Vagina (tissue), 2 donors: ENCODE results near the gene ASPSCR1. TPM values are rescaled to one million over a fixed set of nuclear protein-coding genes. Genes with fewer than 3 reads are reported as not detected.

Source experiments
- DNase-seq, 2 donors: peaks; one replicate each; pipeline ENCODE4 v3.0.0-alpha.2; 2017; ENCODE audit errors: extremely low spot score in 2 of 2
- H3K27ac ChIP-seq: fragments of 200-600 bp; sonication (generic); one replicate; pipeline ENCODE4 v1.5.1; 2019
- H3K27me3 ChIP-seq: fragments of 200-600 bp; sonication (generic); one replicate; pipeline ENCODE4 v1.5.1; 2019
- H3K36me3 ChIP-seq, 2 donors: fragments of 200-600 bp; sonication (generic); one replicate each; pipeline ENCODE4 v1.5.1; 2017 to 2019
- H3K4me1 ChIP-seq: fragments of 200-600 bp; sonication (generic); one replicate; pipeline ENCODE4 v1.5.1; 2019
- H3K4me3 ChIP-seq, 2 donors: fragments of 200-600 bp; sonication (generic); 1 replicate in 1 of 2; 2 replicates in 1 of 2; pipeline ENCODE4 v1.5.1; 2016 to 2019
- H3K9me3 ChIP-seq: fragments of 200-600 bp; sonication (generic); one replicate; pipeline ENCODE4 v1.5.1; 2019
- POLR2A ChIP-seq, 2 donors: fragments of 450-650 bp; IDR thresholded peaks; one replicate each; pipeline ENCODE4 v1.6.1; 2017; ENCODE audit warnings: antibody characterized with exemption in 2 of 2, mild to moderate bottlenecking in 2 of 2, moderate library complexity in 2 of 2
- POLR2AphosphoS5 ChIP-seq, 2 donors: sonication (generic); formaldehyde crosslinking; IDR thresholded peaks; one replicate each; pipeline ENCODE4 v1.9.0; 2017; ENCODE audit warnings: antibody characterized with exemption in 2 of 2, mild to moderate bottlenecking in 2 of 2, low read depth in 1 of 2; ENCODE audit not compliant: insufficient read depth in 1 of 2
- intact Hi-C: fragments of 100-400 bp; cut with DNase I; formaldehyde crosslinking; loops from one replicate; pipeline ENCODE4 v1.15.1; 2023
- total RNA-seq: library from RNA; depleted of rRNA; stranded (reverse); fragments of >200 nt; gene quantifications from one replicate; pipeline ENCODE4 v1.2.3, GENCODE V29; 2016
- TF ChIP-seq, protein P1 (sequence below), 3 experiments: fragments of 450-650 bp in 2 of 3; fragments of 200-600 bp in 1 of 3; sonication (generic) in 1 of 3; IDR thresholded peaks; one replicate each; pipeline ENCODE4 v1.5.1; 2017 to 2019; ENCODE audit warnings: antibody characterized with exemption in 3 of 3, mild to moderate bottlenecking in 2 of 3, moderate library complexity in 2 of 3

The ASPSCR1 gene
- total RNA-seq, 1 donor from 2014 or later = 31.2 TPM

DNA sequence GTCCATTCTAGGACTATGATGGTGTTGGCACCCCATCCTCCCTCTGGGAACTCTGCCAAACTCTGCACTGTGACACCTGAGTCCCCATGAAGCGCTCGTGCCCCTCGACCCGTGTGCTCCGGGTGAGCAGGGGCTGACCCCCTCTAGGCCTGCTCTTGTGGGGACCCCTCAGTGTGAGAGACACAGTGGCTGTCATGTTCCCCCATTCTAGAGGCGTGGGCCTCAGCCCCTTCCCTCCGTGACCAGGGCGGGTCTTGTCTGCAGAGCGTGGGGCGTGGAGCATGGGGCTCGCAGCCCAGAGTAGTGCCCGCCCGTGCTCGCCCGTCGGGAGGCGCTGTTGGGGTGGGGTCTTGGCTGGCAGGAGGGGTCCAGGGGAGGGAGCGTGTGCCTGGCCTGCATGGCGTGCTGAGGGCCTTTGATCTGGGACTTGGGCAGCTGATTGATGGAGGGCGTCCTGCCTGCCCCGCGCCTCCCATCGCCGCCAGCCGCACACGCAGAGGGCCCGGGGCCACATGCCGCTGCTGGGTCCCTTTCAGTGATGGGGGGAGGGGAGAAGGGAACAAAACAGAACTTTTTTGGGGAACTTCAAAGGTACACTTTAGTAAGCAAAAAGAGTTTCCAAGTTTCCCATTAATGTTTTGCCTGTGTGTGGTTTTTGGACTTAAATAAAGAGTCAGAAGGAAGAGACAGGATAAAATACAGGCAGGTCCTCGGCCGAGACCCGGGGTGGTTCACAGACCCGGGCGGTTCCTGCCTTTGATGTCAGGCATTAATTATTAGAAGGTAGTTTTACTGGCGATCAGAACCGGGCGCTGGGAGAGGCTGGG, 22.8 kb downstream of the ASPSCR1 start:
- TF ChIP-seq POLR2AphosphoS5 (IDR thresholded peaks at IDR 0.05; ENCODE audit: insufficient read depth in 1 of 2, low read depth in 1 of 2) (no peak), POLR2A (IDR thresholded peaks at IDR 0.05) (no peak)
- TF ChIP-seq, protein P1, sequence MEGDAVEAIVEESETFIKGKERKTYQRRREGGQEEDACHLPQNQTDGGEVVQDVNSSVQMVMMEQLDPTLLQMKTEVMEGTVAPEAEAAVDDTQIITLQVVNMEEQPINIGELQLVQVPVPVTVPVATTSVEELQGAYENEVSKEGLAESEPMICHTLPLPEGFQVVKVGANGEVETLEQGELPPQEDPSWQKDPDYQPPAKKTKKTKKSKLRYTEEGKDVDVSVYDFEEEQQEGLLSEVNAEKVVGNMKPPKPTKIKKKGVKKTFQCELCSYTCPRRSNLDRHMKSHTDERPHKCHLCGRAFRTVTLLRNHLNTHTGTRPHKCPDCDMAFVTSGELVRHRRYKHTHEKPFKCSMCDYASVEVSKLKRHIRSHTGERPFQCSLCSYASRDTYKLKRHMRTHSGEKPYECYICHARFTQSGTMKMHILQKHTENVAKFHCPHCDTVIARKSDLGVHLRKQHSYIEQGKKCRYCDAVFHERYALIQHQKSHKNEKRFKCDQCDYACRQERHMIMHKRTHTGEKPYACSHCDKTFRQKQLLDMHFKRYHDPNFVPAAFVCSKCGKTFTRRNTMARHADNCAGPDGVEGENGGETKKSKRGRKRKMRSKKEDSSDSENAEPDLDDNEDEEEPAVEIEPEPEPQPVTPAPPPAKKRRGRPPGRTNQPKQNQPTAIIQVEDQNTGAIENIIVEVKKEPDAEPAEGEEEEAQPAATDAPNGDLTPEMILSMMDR (IDR thresholded peaks at IDR 0.05) = no peak
- Histone ChIP-seq H3K4me1 (peaks cover 28% of the 10 kb centered on the region), H3K9me3 (no peaks in the 10 kb centered on the region), H3K27me3 (no peaks in the 10 kb centered on the region), H3K36me3 (no peaks in the 10 kb centered on the region), H3K4me3 (no peak overlapping the region), H3K27ac (no peak overlapping the region)
- intact Hi-C loops = no loop called here
- no peak for DNase-seq

DNA sequence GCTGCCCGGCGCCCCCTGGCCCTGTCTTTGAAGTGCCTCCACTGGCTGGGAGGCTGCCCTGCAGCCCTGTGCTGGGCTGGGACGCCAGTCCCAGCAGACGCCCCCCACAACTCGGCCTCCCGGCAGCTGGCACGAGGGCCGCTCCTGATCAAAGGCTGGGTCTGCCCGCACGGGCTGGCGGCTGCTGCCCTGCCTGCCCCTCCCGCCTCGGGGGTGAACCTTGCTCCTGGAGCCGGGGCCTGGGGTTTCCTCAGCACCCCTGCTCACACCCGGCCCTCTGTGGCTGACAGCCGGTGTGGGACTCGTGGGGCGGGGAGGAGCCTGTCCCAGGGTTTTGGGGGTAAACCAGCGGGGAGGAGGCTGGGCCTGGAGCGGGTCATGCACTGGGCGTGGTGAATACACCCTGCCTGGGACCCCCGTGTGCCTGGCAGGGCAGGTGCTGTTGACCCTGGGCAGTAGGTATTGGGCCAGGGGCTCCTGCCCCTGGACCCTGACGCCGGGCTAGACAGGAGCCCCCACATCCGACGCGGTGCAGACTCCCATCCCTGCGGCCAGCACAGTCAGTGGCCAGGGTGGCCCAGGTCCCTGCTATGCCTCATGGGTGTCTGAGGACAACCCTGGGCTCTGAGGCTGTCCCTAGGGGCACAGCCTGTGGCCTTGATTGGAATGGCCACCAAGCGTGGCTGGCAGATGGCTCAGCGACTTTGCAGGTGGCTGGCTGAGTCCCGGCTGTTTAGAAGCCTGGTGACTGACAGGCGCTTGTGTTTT, 23.6 kb downstream of the ASPSCR1 start:
- intact Hi-C loops = no loop called here
- Histone ChIP-seq H3K27ac (no peak overlapping the region), H3K4me1 (peaks cover 36% of the 10 kb centered on the region), H3K9me3 (no peaks in the 10 kb centered on the region), H3K36me3 (no peaks in the 10 kb centered on the region), H3K27me3 (no peaks in the 10 kb centered on the region), H3K4me3 (no peak overlapping the region)
- no peak for DNase-seq
- no peak for TF ChIP-seq POLR2A (IDR thresholded peaks at IDR 0.05)
- TF ChIP-seq POLR2AphosphoS5 (IDR thresholded peaks at IDR 0.05; ENCODE audit: insufficient read depth in 1 of 2, low read depth in 1 of 2) = no peak
- TF ChIP-seq, protein P1 (IDR thresholded peaks at IDR 0.05) = no peak

DNA sequence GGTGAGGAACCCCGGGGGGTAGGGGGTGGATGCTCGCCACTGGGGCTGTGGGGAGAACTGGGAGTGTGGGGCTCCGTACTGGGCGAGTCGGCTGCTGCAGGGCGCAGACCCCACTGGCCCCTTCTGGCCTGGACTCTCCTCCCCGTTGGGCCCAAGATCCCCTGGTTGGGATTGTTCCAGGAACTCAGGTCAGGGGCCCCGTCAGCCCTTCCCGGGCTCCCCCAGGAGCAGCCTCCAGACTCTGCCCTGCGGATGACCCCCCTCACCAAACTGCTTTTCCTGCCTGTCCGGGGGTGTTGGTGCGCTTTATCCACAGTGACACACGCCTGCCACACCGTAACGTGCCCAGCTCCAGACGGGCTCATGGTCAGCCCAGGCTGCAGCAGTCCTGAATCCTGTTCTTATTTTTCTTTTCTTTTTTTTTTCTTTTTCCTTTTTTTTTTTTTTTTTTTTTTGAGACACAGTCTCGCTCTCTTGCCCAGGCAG, 24.2 kb downstream of the ASPSCR1 start:
- no peak for DNase-seq
- no peaks in the 10 kb centered on the region for H3K36me3 ChIP-seq
- TF ChIP-seq POLR2A (IDR thresholded peaks at IDR 0.05) = no peak
- TF ChIP-seq POLR2AphosphoS5 (IDR thresholded peaks at IDR 0.05; ENCODE audit: insufficient read depth in 1 of 2, low read depth in 1 of 2) = no peak
- TF ChIP-seq, protein P1 (IDR thresholded peaks at IDR 0.05) = no peak
- intact Hi-C loops = no loop called here
- no peaks in the 10 kb centered on the region for H3K9me3 ChIP-seq
- peaks cover 42% of the 10 kb centered on the region for H3K4me1 ChIP-seq
- no peaks in the 10 kb centered on the region for H3K27me3 ChIP-seq
- H3K4me3 ChIP-seq = no peak overlapping the region
- no peak overlapping the region for H3K27ac ChIP-seq

DNA sequence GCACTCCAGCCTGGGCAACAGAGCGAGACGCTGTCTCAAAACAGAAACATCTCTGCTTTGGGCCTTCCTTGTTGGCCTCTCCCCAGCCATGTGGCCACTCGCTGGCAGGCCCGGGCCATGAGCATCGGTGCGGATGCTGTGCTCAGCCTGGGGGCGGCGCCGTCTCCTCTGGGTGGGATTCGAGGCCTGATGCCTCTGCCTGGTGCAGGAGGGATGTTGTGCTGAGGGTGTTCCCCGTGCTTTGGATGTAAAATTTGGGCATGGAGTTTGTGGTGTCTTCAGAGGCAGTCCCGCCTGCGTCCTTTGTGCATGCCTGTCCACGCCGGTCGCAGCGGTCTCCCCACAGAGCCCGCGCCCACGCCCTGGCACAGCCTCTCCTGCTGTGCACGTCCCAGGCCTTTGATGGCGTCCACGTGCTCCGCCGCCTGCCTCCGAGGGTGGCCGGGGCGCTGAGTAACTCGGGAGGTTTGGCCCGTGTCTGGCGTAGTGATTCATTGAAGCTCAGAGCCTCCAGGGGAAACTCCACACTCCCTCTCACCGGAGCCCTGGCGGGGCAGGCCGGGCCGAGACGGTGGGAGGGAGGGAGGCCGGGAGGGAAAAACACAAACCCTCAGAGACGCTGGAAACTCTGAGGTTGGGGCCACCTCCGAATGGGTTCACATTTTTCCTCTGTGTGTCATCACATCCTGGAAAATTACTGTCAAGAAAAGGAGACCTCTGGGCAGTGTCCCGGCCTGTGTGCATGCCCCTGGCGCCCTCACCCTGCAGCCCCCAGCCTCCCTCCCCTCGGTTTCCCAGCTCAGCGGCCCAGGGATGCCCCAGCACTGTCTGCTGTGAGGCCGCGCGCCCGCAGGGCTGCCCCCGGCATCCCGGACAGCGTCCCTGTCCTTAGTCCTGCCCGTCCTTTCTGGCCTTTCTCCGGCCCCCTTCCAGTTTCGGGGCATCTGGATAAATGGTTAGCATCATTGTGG, 26.3 kb downstream of the ASPSCR1 start:
- peaks cover 50% of the 10 kb centered on the region for H3K4me1 ChIP-seq

More for the DNA sequence above, 26.3 kb downstream of the ASPSCR1 start:
- H3K9me3 ChIP-seq = no peaks in the 10 kb centered on the region
- TF ChIP-seq POLR2AphosphoS5 (IDR thresholded peaks at IDR 0.05; ENCODE audit: insufficient read depth in 1 of 2, low read depth in 1 of 2) (peak; percentile 83 to 84), POLR2A (IDR thresholded peaks at IDR 0.05) (no peak)
- H3K27me3 ChIP-seq = no peaks in the 10 kb centered on the region
- no peak for DNase-seq
- intact Hi-C loops = no loop called here
- H3K27ac ChIP-seq = peak overlapping the region; percentile 74
- H3K36me3 ChIP-seq = no peaks in the 10 kb centered on the region
- peak overlapping the region in 1 of 2 donors; percentile 19 for H3K4me3 ChIP-seq
